Islet precursor cell (in vitro differentiated cells): ENCODE results near the gene MITF.
"Not testable (repeated sequence)": the region's sequence is repeated elsewhere in the genome, so short reads cannot be mapped to it uniquely, and the experiment has no call there.

Experiments
- DNase-seq: peaks from one replicate; pipeline ENCODE4 v3.0.0-alpha.2; 2018

The MITF gene

DNA sequence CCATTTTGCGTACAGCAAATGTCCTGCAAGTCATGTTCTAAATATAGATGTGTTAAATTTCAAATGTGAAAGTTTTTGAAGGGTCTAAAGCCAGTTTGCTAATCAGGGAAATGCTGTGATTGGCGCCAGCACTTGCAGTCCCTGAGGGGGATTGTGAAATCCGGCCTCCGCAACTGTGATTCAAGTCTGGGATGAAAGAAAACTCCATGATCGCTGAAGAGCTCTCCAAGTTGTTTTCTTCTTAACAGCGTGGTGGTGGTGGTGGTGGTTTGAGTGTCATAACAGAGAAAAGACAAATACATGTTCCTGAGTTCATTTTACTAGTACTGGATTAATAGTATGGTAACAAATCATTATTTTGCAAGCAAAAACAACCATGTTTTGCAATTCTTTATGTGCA is 51.8 kb downstream of the MITF start:
- no peak for DNase-seq

- DNase-seq: no peak
These were observed 52.7 kb downstream of the MITF start for GRCh38 chr3:69791919-69792399.

GRCh38 chr3:69796126-69796525 is 56.9 kb downstream of the MITF start:
- not testable (repeated sequence) for DNase-seq

DNA sequence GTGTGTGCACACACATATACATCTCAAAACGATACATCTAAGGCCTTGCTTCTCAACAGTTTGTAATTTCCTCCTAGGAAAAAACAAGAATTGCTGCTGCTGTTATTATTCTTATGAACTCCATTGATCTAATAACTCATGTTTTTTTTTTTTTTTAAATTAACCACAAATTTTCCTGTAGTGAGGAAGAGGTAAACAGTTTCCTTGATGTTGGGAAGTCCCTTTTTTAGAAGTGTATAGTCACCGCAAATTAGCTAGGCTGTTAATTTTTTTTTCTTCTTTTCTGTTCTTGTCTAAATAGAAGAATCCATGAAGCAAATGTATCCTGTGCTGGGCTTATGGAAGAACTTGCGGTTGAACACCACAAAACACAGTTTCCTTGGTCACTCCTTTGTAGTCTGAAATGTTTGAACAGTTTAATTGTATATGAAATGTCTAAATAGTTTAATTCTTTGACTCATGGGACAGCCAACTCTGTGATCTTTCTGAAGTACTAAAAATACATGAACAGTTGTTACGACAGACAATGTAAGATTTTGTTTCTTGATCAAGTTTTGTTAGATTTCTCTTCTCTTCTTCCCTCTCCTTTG is 64.5 kb downstream of the MITF start:
- no peak for DNase-seq

DNA sequence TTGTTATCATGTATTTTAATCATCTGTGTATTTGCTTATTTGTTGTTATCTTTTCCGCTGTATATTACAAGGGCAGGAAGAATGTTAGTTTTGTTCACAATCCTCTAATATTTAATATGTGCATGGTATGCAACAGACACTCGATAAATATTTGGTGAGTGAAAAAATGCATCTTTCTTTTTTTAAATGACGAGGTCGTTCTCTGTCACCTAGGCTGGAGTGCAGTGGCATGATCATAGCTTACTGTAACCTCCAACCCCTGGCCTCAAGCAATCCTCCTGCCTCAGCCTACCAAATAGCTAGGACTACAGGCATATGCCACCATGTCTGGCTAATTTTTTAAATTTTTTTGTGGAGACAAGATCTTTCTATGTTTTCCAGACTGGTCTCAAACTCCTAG is 66.2 kb downstream of the MITF start:
- no peak for DNase-seq

GRCh38 chr3:69806735-69807438 is 67.6 kb downstream of the MITF start:
- no peak for DNase-seq

DNA sequence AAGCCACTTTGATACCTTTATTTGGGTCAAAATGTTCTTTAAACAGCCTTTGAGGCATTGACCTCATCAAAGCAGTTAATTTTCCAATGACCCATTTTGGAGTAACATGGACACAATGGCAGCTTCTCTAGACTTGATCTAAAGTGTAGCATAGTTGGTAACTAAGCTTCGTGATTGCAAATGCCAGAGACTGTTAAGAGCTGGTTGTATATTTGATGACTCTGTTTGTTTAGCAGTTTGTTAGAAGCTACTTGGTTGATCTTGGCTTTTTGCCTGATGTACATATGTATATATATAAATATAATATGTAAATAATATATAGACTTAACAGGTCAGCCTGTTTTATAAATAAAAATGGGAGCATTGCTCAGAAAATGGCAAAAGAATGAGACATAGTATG is 68.4 kb downstream of the MITF start:
- no peak for DNase-seq

GRCh38 chr3:69809076-69809835 is 70.0 kb downstream of the MITF start:
- DNase-seq: no peak

- no peak for DNase-seq
These were observed 72.5 kb downstream of the MITF start for GRCh38 chr3:69811452-69812401.

DNA sequence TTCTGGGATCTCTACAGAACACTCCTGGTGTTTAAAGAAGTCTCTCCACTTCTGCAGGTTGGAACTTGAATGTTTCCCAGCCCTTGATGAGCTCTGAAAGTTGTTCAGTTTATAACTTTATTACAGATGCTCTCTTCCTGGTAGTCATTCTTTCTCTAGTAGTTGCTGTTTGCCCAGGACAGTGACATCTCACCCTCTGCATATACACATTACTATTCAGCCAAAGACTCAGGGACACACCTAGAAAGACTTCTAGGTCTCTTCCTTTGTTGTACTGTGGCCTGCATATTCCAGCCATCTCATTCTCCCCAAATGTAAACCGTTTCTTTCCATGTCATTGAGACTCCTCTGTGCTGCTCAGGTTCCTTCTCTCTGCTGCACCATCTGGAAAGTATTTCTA is 76.7 kb downstream of the MITF start:
- DNase-seq: no peak

DNA sequence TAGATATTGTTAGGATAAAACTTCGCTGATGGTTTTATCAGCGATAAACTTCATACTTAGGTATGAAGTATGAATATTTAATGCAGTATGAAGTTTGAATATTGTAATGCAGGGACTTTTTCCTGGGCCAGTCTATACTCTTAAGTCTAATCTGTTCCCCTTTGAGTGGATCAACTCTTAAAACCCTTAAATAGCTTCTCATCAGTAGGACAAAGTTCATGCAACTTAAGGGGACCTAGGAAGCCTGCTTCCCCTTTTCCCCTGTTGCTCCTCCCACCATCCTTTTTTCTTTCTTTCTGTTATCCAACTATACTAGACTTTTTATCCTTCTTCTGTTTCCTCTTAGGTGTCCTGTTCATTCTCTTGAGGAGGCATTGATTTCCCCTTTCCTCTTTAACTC is 78.7 kb downstream of the MITF start:
- no peak for DNase-seq

DNA sequence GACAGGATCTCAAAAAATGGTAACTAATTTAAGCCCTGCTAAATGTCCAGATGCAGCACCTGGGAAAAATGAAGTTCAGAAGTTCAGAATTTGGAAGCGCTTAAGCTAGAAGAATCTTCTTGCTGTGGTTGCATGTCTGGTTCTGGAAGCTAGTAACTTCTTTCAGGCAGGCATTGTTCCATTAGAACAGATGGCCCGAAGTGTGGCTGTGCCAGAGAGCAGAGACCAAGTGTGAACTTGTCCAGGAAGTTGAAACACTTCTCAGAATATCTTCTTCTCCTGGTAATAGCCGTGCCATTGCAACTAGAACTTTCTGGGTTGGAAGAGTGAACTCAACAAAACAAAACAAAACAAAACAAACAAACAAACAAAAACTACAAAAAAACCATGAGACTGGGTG is 80.0 kb downstream of the MITF start:
- DNase-seq: no peak

DNA sequence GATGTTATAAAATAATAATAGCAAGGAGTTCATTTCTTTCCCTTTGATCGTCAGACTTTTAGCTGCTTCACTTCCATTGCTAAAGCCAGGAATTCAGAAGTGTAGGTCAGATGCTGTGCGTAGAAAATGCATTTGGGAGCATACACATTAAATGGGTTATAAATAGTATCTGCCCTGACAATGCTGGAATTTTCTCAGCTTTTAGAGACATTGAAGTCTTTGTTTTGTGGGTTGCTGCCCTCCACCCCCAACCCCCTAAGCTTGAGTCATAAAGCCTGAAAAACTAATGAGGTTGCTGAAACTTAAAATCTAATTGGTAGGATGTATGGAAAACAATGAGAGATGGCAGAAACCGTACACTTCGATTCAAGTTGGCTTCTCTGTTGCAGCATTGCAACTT is 81.9 kb downstream of the MITF start:
- DNase-seq: no peak

GRCh38 chr3:69823743-69824142 is 84.5 kb downstream of the MITF start:
- DNase-seq: no peak

DNA sequence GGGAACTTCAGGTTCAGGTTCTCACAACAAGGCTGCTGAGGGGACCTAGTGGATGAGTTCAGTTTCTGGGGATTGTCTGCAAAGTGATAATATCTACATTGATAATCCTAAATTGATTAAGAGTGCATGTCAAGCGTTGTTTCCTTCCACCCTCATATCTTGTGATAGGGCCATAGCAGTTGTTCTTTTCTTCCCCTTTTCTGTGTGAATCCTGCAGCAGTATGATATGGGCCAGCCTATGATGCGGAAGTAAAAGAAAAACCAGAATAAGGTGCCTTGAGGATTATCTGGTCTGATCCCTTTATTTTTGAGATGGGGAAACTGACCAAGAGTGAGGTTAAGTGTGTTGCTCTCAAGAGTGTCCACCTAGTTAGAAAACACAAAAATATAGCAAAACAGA is 86.2 kb downstream of the MITF start:
- DNase-seq: no peak

- no peak for DNase-seq
These were observed 87.9 kb downstream of the MITF start for GRCh38 chr3:69827127-69827526.

DNA sequence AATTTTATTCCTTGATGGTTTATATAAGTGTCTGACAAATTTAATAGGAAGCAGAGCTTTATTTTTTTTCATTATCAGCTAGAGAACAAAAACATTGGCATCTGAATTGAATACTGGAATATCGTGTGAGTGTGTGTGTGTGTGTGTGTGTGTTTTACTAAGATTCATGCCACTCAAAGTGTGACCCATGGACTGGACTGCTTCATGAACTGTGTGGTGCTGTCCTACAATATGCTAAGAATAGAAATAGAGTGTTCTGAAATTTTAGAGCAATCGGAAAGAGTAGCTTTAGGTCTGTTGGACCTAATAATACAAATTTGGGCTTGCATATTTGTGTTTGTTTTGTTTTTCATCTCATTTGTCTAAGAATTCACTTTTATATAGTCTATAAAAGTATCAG is 89.6 kb downstream of the MITF start:
- no peak for DNase-seq

DNA sequence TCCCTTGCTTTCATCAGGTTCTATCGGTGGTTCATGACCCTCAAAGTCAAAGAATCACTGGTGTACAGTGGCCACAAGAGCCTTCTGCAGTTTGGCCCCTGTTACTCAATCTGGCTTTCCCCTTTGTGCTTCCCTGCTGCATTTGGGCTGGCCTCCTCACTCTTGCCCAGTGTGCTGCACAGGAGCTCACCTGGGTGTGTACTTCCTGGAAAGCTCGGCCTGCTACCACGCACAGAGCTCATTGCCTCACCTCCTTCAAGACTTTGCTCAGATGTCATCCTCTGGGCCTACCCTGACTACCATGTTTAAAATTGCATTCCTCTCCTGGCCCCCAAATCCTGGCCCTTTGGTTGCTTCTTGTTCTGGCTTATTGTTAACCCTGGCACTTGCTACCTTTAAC is 90.9 kb downstream of the MITF start:
- no peak for DNase-seq

DNA sequence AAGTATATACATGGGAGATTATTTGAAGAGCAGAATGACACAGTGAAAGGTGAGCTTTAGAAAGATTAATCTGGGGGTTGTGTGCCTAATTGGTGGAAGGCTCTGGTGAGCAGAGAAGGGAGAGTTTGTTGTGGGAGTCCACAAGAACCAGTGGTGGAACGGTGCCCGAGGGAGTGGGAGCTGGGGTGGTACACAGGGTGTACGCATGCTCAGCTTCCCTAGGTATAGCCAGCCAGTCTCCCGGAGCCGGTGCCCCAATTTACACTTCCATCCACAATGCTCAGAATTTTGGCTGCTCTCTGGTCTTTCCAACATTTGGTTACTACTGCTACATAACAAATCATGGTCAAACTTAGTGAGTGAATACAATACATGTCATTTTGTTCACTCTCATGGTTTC is 92.5 kb downstream of the MITF start:
- no peak for DNase-seq

DNA sequence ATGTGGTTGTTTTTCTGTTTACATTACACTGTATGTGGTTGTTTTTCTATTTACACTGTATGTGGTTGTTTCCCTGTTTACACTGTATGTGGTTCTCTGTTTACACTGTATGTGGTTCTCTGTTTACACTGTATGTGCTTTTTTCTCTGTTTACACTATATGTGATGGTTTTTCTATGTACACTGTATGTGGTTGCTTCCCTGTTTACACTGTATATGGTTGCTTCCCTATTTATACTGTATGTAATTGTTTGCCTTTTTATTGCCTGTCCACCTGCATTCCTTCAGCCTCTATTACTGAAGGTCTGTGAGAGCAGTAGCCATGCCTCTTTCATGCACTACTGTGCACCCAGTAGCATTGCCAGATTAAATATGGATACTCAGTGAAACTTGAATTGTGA is 94.3 kb downstream of the MITF start:
- DNase-seq: no peak

- no peak for DNase-seq
These were observed 99.0 kb downstream of the MITF start for GRCh38 chr3:69838217-69838616.

DNA sequence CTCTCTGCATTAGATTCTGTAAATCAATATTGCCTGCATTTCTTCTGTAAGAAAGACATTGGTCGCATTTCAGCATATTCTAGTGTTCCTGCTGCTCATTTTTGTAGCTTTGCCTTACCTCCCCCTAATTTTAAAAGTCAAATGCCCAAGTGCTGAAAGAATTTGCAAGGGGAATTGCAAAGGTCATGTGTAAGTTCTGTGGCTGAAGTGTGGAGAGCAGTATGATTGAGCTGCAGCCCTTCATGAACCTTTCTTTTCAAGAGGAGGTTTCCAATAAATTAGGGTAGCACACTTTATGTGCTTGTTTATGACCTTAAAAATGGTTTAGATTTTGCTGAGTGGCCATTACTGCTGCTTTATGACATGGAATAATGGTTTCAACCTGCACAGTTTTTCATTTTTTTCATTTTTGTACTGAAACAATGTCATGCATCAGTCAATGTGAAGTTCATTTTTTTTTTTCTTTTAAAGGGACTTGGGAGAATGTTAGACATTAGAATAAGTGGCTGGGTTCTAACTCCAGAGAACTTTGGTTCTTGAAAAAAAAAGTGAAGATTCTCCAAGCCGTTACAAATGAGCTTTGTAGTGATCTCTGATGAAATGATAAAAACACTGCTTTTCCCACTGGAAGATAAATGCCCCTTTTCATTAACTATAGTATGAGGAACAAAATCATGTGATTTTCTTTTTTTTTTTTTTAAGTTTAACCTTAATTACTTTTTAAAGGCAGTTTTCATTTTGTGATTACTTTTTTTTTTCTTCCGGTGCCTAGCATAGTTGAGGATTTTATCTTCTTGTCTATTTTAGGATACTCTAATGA is 99.6 kb downstream of the MITF start:
- DNase-seq: no peak
